ENCODE data around the gene JADE3.
"Not testable (repeated sequence)": the region's sequence is repeated elsewhere in the genome, so short reads cannot be mapped to it uniquely, and the experiment has no call there.

JADE3 gene

DNA sequence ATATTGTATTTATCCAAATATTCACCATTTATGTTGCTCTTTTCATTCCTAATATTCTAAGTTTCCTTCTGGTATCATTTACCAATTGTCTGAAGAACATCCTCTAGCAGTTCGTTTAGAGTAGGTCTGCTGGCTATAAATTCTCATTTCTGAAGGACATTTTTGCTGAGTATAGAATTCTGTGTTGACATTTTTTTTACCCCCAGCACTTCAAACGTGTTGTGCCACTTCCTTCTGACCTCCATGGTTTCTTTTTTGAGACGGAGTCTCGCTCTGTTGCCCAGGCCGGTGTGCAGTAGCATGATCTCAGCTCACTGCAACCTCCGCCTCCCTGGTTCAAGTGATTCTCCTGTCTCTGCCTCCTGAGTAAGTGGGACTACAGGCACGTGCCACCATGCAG lies 26.4 kb downstream of the JADE3 start:
- no peak for DNase-seq

DNA sequence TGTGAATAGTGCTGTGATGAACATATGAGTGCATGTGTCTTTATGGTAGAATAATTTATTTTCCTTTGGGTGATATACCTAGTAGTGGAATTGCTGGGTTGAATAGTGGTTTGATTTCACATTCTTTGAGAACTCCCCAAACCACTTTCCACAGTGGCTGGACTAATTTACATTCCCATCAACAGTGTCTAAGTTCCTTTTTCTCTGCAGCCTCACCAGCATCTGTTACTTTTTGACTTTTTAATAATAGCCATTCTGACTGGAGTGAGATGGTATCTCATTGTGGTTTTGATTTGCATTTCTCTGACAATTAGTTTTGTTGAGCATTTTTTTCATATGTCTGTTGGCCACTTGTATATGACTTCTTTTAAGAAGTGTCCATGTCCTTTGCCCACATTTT lies 29.1 kb downstream of the JADE3 start:
- DNase-seq = no peak

DNA sequence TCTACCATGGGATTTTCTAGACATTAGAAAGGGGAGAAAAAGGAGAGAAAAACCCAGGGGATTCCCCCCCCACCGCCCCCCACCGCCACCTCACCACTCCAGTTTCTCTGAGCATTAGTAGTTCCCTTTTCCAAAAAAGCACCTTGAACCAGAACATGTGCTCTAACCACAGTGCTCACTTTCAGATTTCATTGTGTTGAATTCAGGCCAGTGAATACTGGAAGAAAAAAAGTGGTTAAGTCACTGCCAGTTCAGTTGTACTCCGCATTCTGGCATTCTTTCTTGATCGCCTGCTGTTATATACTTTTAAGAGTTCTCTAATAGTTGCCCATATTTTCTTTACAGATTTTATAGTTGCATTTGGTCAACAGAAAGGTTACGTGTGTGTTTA lies 40.9 kb downstream of the JADE3 start:
- DNase-seq = no peak

DNA sequence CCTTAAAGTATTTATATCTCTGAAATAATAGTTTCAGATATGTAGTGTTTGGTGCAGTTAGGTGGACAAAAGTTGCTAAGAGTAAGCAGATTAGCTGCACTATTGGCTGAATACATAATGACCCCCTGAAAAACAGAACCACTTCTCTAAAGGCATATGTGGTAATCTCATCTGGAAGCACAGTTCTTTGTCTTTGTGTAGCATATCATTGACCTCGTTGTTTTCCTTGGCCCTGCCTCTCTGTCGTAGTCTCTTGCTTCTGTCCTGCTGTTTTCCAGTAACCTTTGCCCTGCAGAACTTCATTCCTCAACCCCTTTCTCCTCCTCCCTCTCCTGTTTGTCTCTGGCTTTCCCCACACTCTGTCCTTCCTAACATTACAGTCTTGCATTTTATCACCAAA lies 41.4 kb downstream of the JADE3 start:
- DNase-seq = no peak

DNA sequence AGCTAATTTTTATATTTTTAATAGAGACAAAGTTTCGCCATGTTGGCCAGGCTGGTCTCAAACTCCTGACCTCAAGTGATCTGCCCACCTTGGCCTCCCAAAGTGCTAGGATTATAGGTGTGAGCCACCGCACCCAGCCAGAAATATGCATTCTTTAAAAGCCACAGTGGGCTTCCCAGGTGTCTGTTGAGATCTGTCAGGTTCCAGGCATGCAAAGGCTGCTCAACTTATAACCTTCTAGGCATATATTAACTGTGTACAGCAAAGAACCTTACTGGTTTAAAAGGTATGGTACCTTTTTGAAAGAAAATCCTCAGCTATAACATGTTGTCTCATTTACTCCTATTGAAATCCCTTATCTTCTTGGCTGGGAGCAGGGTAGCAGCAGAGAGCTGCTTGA lies 42.5 kb downstream of the JADE3 start:
- no peak for DNase-seq

DNA sequence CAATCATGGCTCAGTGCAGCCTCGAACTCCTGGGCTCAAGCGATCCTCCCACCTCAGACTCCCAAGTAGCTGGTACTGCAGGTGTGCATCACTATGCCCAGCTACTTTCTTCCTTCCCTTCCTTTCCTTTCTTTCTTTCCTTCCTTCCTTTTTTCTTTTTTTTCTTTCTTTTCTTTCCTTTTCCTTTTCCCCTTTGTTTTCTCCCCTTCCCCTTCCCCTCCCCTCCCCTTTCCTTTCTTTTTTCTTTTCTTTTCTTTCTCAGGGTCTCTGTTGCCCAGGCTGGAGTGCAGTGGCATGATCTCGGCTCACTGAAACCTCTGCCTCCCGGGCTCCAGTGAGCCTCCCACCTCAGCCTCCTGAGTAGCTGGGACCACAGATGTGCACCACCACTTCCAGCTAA lies 44.4 kb downstream of the JADE3 start:
- DNase-seq = not testable (repeated sequence)

DNA sequence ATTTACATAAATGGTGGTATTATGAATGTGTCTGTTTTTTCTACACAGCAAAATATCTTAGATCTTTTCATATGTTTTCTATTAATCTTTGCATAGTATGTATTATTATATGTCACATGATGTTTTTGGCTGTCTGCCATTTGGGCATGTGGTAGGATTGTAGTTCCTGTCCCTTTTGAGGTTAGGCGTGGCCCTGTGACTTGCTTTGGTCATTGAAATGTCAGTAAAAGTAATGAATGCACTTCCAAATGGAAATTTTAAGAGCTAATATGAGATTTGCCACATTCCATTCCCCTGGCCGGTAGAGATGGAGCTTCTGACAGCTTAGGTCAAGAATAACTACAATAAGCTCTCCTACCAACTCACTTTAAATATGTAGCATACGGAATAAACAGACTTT lies 45.1 kb downstream of the JADE3 start:
- DNase-seq = no peak

DNA sequence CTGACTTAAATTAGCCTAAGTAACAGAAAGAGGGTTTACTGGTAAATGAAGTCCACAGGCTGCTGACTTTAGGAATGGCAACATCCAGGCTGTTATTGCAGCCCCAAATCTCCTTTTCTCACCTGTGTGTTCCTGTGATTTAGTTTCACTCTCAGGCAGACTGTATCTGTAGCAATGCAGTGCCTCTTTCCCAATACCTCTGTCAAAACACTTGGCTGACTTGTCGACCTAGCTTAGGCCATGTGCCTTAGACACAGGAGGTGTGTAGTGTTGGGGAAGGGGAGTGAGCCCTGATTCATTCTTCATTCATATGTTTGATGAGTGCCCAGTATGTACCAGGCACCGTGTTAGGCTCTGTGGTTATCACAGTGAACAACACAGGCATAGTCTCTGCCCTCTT lies 46.9 kb downstream of the JADE3 start:
- no peak for DNase-seq

DNA sequence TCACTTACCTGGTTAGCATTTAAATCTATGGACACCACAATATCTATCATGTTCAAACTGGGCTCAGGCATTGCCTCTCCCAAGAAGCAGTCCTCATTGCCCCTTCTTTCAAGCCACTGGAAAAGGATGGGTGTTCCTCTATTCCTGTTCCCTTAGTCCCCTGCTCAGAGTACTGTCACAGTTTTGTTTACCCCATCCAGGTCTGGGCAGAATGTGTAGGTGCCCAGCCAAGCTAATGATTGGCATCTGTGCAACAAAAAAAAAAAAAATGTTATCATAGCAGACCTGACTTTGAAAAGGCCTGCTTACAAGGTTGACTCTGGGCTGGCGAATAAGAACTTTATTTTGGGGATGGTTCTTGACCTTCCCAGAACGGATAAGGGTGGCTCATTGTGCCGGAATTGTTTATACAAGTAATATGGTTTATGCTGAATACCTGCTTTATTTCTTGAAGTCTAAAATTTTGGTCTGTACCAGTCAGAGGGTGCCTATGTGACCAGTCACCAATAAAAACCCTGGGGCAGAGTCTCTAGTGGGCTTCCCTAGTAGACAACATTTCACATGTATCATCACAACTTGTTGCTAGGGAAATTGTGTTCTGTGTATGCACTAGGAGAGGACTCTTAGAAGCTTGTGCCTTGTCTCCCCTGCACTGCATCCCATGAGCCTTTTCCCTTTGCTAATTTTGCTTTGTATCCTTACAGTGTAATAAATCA lies 47.9 kb downstream of the JADE3 start:
- DNase-seq = no peak

DNA sequence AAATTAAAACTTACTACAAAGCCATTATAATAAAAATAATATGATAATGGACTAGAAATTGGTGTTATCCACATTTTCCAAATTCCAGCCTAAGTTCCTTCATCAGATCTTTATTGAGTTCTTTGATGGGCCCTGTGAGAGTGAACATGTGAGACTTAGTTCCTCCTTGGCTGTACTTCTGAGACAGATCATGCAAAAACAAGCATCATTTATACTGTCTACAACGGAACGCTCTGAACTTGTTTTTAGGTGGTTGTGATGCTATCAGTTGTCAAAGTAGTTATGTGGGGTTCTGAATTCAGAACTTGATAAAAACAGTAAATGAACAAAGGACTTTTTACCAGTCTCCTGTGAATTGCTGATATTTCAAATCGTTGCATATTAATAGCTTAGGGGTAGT lies 48.9 kb downstream of the JADE3 start:
- DNase-seq = no peak

DNA sequence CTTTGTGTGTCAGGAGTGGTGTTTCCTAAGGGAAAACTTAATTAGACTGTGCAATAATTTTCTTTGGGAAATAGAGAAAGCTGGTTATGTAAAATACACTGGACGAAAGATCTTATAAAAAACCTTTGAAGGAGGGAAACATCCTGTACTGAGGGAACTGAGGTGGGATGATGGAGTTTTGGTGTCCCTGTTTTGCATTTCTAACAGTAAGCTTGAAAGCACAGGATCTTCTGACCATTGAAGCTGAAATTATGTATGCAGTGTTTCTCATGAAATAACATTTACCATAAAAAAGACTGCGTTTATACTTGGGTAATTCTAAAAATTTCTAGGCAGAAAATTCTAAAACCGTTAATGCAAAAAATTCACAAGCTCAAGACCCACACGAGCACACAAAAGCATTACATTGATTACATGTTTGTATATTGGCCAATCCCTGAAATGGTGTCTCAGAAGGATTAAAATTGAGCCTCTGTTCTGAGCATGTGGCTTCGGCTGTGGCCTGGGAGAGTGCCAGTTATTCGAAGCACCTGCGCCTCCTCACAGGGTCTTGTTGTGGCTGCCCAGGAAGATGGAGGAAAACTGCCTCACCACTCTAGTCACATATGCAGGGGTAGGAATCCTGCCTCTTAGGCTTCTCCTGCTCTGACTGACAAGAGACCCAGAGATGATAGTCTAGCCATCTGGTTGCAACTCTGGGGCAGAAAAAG lies 49.5 kb downstream of the JADE3 start:
- DNase-seq = no peak

DNA sequence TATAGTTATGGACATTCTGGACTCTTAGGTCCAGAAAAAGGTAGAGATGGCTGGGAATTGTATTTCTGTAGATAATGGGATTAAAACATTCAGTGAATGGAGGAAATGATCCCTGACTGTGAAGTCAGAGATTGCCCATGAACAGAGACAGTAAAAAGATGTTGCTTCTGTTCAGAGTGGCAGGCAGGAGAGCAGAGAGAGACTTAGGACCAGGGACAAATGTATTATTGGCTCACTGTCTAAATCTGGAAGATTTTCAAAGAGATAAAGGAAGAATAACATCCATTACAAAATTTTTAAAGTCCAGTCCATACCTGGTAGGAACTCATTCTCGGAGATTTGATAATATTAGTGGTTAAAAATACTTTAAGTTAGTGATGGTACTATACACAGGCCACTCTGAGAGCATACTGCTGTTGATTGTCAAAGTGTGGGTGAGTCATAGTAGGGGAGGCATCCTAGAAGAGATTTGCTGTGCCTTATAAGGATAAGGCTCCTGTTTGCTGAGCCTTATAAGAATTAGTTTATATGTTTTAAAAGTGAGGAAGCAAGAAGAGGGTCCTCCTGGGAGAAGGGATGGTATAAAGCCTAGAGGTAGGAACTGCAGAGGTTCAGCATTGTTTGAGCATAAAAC lies 53.0 kb downstream of the JADE3 start:
- DNase-seq = no peak

DNA sequence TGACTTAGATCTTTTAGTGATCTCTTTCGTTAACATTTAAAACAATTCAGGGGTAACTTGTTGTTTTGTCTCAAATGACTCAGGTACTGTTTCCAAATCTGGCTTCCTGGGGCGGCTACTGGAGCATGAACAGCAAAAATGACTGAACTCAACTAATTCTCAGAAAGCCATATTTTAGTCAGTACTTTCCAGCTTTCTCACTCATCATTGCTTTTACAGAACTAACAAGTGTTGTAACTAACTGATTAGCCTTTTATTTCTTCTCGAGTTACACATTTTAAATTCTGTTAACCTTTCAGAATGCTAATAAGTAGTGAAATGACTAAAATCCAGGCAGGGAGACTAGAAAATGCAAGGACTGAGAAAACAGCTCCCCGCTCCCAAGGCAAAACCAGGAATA lies 55.3 kb downstream of the JADE3 start:
- DNase-seq = no peak

DNA sequence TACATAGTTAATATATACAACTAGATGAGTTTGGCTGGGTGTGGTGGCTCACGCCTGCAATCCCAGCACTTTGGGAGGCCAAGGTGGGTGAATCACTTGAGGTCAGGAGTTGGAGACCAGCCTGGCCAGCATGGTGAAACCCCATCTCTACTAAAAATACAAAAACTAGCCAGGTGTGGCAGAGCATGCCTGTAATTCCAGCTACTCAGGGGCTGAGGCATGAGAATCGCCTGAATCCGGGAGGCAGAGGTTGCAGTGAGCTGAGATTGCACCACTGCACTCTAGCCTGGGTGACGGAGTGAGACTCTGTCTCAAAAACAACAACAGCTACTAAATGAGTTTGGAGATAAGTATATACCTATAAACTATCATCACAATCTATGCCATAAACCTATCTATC lies 64.8 kb downstream of the JADE3 start:
- DNase-seq = not testable (repeated sequence)

DNA sequence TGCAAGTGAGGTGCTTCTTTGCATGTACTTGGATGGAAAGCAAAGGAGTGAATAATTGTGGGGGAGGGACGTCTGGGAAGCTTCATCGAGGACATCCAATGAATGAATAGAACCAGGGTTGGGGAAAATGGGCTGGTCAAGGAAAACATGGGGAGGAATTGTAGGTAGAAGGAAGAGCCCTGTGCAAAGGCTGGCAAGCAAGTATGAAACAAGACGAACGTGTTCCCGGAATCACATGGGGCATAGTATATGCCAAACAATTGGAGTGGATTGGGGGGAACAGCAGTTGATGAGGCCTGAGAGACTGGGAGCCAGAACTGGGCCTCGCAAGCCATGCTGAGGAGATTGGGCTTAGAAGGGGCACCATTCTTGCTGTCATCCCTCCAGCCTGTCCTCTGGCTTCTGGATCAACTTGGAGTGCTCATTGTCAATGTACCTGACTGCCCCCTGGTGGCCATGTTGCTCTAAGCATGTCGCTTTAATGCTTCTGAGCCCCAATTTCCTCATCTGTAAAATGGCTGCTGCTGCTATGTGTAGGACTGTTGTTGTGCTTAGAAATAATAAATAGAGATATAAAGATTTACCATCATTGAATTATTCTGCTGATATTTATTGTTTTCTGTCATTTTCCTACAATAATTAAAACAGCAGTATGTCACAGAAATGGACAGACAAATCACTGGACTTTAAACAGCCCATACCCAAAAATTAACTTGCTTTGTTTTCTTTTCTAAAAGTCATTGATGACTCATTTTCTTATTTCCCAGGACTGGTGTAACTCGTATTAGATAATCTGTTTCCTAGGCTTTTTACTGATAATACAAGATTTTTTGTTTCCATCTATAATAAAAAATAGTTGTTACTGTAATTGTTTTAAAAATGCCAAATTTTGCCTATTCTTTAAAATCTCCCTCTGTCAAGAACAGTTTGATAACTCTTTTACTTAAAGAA lies 66.4 kb downstream of the JADE3 start:
- no peak for DNase-seq

DNA sequence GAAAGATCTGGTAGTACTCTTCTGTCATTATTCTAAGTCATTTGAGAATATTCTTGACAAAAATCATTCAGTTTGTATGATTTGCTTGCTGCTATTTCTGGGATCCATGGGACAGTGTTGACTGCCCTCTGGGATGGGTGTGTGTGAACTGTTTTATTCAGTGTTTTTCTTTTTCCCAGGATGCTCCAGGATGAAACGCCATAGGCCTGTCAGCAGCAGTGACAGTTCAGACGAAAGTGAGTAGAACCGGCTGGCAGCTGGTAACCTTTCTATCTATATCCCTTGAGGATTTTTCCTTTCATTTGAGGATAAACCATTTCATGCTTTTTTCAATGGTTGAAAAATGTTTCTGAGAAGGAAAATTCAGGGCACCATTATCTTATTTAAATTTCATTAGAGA lies 72.5 kb downstream of the JADE3 start:
- no peak for DNase-seq

DNA sequence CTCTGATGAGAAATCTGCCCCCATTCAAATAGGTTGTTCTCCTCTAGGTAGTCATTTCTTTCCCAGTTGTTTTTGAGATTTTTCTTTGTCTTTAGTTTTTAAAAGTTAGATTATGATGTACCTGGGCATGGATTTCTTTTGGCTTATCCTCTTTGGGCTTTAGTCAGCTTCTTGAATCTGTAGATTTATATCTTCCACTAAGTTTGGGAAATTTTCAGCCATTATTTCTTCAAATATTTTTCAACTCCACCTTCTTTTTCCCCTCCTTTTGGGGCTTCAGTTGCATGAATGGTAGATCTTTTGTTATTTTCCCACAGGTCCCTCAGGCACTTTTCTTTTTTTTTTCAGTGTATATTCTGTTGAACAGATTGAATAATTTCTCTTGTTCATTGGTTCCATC lies 77.3 kb downstream of the JADE3 start:
- DNase-seq = no peak

DNA sequence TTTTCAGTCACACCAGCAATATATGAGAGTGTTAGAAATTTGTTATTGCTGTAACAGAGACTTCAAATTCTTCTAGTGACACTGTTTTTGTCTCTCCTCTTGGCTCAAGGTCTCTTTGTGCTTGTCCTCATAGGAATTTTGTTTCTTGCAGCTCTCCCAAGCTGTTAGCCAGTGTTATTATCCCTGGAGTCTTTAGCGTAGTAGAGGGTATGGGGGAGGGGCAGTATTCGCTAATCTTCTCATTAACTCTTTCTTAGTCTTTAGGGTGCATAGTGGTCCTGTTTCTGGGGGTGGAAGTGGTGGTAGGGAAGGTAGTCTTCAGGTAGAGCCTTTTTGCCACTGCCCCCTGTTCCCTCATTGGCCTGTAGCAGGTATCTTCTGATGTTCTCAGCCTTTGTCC lies 79.4 kb downstream of the JADE3 start:
- no peak for DNase-seq

DNA sequence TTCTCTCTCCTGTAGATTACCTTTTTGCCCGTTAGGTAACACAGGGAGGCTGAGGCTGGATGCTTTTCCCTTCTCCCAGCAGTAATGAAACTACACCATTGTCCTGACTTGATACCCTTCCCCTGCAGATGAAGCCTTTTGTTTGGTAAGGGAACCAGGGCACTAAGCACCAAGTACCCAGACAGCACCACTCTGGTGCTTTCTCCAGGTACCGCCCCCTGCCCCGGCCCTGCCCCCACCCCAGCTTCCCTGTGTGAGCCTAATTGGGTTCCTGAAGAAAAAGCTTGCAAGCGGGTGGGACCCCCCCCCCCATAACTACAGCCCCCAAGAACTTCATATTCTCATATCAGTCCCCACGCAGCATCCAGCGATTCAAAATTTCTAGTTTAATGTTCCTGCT lies 79.8 kb downstream of the JADE3 start:
- DNase-seq = no peak

DNA sequence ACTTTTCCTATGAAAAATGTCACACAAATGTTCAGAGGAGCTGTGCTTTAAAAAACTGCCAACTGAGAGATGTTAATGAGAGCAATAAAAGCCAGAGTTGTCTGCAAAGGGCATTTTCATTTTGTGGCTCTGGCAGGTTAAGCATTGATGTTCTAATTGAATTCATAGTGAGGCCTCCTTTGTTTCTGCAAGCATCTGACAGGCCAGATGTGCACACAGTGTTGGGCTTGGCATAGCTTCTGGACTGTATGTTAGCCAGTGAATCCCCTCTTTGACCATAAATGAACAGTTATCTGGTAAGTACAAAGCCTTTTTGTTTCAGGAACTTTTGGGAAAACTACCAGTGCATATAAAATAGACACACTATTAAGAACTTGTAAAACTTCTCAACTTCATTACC lies 81.9 kb downstream of the JADE3 start:
- no peak for DNase-seq

DNA sequence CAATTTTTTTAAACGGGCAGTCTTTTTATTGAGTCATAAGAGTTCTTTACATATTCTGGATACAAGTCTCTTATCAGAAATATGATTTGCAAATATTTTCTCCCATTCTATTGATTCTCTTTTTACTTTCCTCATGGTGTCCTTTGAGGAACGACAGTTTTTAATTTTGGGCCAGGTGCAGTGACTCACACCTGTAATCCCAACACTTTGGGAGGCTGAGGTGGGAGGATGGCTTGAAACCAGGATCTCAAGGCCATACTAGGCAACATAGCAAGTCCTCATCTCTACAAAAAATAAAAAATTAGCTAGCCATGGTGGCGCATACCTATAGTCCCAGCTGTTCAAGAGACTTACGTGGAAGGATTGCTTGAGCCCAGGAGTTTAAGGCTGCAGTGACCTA lies 99.9 kb downstream of the JADE3 start:
- no peak for DNase-seq

DNA sequence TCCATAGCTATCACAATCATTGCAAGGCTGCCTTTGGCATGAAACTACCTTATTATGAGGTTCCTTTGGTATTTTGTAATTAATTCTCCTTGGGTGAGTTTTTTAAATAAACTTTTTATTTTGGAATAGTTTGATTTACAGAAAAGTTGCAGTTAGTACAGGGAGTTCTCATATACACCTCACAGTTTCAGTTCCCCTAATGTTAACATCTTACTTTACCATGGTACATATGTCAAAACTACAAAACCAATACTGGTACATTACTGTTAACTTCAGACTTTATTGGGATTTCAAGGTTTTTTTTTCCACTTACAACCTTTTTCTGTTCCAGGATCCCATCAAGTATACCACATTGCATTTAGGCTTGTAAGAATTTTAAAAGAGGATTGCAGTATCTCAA lies 114.0 kb downstream of the JADE3 start:
- no peak for DNase-seq

DNA sequence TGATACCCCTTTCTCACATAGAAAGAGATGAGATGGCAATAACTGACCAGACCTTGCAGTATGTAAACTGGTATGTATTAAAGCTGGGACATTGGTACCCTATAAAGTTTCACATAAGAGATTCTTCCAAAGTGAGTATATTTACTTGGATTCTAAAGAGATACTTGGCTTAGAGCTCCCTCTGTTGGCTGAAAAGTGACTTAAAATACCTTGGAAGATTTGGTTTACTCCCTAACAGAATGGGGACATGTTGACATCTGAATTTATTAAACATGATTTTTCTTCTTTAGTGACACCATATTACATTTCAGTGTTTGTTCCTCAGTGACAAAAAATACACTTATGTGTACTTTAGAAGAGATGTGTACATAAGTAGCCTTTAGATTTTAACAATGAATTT lies 118.1 kb downstream of the JADE3 start:
- no peak for DNase-seq

All from activated gamma-delta T cell (primary cell).